Measurements from ENCODE around the gene KLHL29. TPM values are rescaled to one million over a fixed set of nuclear protein-coding genes. Genes with fewer than 3 reads are reported as not detected.
A peak's percentile ranks its signal among the peaks of the same experiment; 100 is the strongest.

Gene KLHL29
- total RNA-seq, 1 donor, result 14.7 TPM

- DNase-seq (ENCODE audit: low read depth), result no peak
- no peak for TF ChIP-seq CTCF (IDR thresholded peaks at IDR 0.05; ENCODE audit: insufficient read depth, low read depth, low read length)
- H3K4me3 ChIP-seq (ENCODE audit: low read depth, low read length), result no peak overlapping the region
These were observed 64.9 kb downstream of the KLHL29 start for GRCh38 chr2:23449831-23450331.

- no peak overlapping the region for H3K4me3 ChIP-seq (ENCODE audit: low read depth, low read length)
- DNase-seq (ENCODE audit: low read depth), result no peak
- no peak for TF ChIP-seq CTCF (IDR thresholded peaks at IDR 0.05; ENCODE audit: insufficient read depth, low read depth, low read length)
These were observed 67.4 kb downstream of the KLHL29 start for GRCh38 chr2:23452372-23452771.

- TF ChIP-seq CTCF (IDR thresholded peaks at IDR 0.05; ENCODE audit: insufficient read depth, low read depth, low read length), result no peak
- H3K4me3 ChIP-seq (ENCODE audit: low read depth, low read length), result no peak overlapping the region
- peak; percentile 30 for DNase-seq (ENCODE audit: low read depth)
These were observed 68.0 kb downstream of the KLHL29 start for GRCh38 chr2:23452853-23453420.

- H3K4me3 ChIP-seq (ENCODE audit: low read depth, low read length), result no peak overlapping the region
- TF ChIP-seq CTCF (IDR thresholded peaks at IDR 0.05; ENCODE audit: insufficient read depth, low read depth, low read length), result no peak
- DNase-seq (ENCODE audit: low read depth), result no peak
These were observed 68.5 kb downstream of the KLHL29 start for GRCh38 chr2:23453432-23453831.

- peak; percentile 26 for DNase-seq (ENCODE audit: low read depth)
- no peak for TF ChIP-seq CTCF (IDR thresholded peaks at IDR 0.05; ENCODE audit: insufficient read depth, low read depth, low read length)
- no peak overlapping the region for H3K4me3 ChIP-seq (ENCODE audit: low read depth, low read length)
These were observed 69.0 kb downstream of the KLHL29 start for GRCh38 chr2:23453836-23454460.

GRCh38 chr2:23454501-23455120 lies 69.6 kb downstream of the KLHL29 start:
- H3K4me3 ChIP-seq (ENCODE audit: low read depth, low read length), result no peak overlapping the region
- no peak for DNase-seq (ENCODE audit: low read depth)
- no peak for TF ChIP-seq CTCF (IDR thresholded peaks at IDR 0.05; ENCODE audit: insufficient read depth, low read depth, low read length)

Data from fibroblast of villous mesenchyme (primary cell).